ENCODE results near the gene CAMTA1. TPM values are rescaled to one million over a fixed set of nuclear protein-coding genes. Genes with fewer than 3 reads are reported as not detected.

Gene CAMTA1
- total RNA-seq, 1 experiment from 2014 or later = 118 TPM

- Histone ChIP-seq H3K4me2 (ENCODE audit: low read depth, low read length, poor library complexity, severe bottlenecking) (no peak overlapping the region), H3K27me3 (ENCODE audit: low read length) (no peaks in the 10 kb centered on the region), H2AFZ (ENCODE audit: low read length) (no peak overlapping the region), H3K4me1 (ENCODE audit: low read length) (peaks cover 13% of the 10 kb centered on the region), H3K36me3 (ENCODE audit: insufficient read depth, low read length) (no peaks in the 10 kb centered on the region), H4K20me1 (ENCODE audit: insufficient read depth, low read depth, low read length) (no peaks in the 10 kb centered on the region; the same call in 1 of the 2 replicates), H3K9me2 (replicated peaks; ENCODE audit: insufficient read depth, low read length) (no peaks in the 10 kb centered on the region), H3K9ac (ENCODE audit: low read length) (no peak overlapping the region), H3K4me3 (ENCODE audit: low read length) (no peak overlapping the region), H3K27ac (ENCODE audit: low read length) (no peak overlapping the region), H3K79me2 (ENCODE audit: low read length) (no peaks in the 10 kb centered on the region), H3K9me3 (ENCODE audit: low read length) (no peaks in the 10 kb centered on the region)
- no peak for DNase-seq
These were observed 190.8 kb downstream of the CAMTA1 start for GRCh38 chr1:6976044-6976375.

- no peak overlapping the region for H3K4me2 ChIP-seq (ENCODE audit: low read depth, low read length, poor library complexity, severe bottlenecking)
- no peaks in the 10 kb centered on the region for H3K36me3 ChIP-seq (ENCODE audit: insufficient read depth, low read length)
- H3K27me3 ChIP-seq (ENCODE audit: low read length) = no peaks in the 10 kb centered on the region
- no peak overlapping the region for H2AFZ ChIP-seq (ENCODE audit: low read length)
- no peaks in the 10 kb centered on the region for H3K79me2 ChIP-seq (ENCODE audit: low read length)
- H3K9me2 ChIP-seq (replicated peaks; ENCODE audit: insufficient read depth, low read length) = no peaks in the 10 kb centered on the region
- DNase-seq = no peak
- H3K4me1 ChIP-seq (ENCODE audit: low read length) = no peaks in the 10 kb centered on the region; the same call in 1 of the 2 replicates
- no peak overlapping the region for H3K4me3 ChIP-seq (ENCODE audit: low read length)
- H4K20me1 ChIP-seq (ENCODE audit: insufficient read depth, low read depth, low read length) = no peaks in the 10 kb centered on the region; the same call in 1 of the 2 replicates
- H3K27ac ChIP-seq (ENCODE audit: low read length) = no peak overlapping the region
- H3K9ac ChIP-seq (ENCODE audit: low read length) = no peak overlapping the region
- H3K9me3 ChIP-seq (ENCODE audit: low read length) = no peaks in the 10 kb centered on the region
These were observed 193.9 kb downstream of the CAMTA1 start for GRCh38 chr1:6979003-6979613.

- H3K4me3 ChIP-seq (ENCODE audit: low read length) = no peak overlapping the region
- no peak overlapping the region for H2AFZ ChIP-seq (ENCODE audit: low read length)
- H3K27ac ChIP-seq (ENCODE audit: low read length) = no peak overlapping the region
- H3K9me3 ChIP-seq (ENCODE audit: low read length) = no peaks in the 10 kb centered on the region
- no peaks in the 10 kb centered on the region for H4K20me1 ChIP-seq (ENCODE audit: insufficient read depth, low read depth, low read length)
- peaks cover 25% of the 10 kb centered on the region for H3K4me1 ChIP-seq (ENCODE audit: low read length)
- H3K4me2 ChIP-seq (ENCODE audit: low read depth, low read length, poor library complexity, severe bottlenecking) = no peak overlapping the region
- H3K36me3 ChIP-seq (ENCODE audit: insufficient read depth, low read length) = no peaks in the 10 kb centered on the region
- no peak overlapping the region for H3K9ac ChIP-seq (ENCODE audit: low read length)
- 0 out of 2 replicates have a peak, but pooled peaks cover 1% of the 10 kb centered on the region for H3K27me3 ChIP-seq (ENCODE audit: low read length)
- no peak for DNase-seq
- H3K9me2 ChIP-seq (replicated peaks; ENCODE audit: insufficient read depth, low read length) = no peaks in the 10 kb centered on the region
- H3K79me2 ChIP-seq (ENCODE audit: low read length) = no peaks in the 10 kb centered on the region
These were observed 196.3 kb downstream of the CAMTA1 start for GRCh38 chr1:6981595-6981994.

- H3K4me1 ChIP-seq (ENCODE audit: low read length) = peaks cover 29% of the 10 kb centered on the region
- no peak for DNase-seq
- no peaks in the 10 kb centered on the region for H4K20me1 ChIP-seq (ENCODE audit: insufficient read depth, low read depth, low read length)
- H3K9me2 ChIP-seq (replicated peaks; ENCODE audit: insufficient read depth, low read length) = no peaks in the 10 kb centered on the region
- H3K9me3 ChIP-seq (ENCODE audit: low read length) = no peaks in the 10 kb centered on the region
- H3K79me2 ChIP-seq (ENCODE audit: low read length) = no peaks in the 10 kb centered on the region
- H3K9ac ChIP-seq (ENCODE audit: low read length) = no peak overlapping the region
- H3K27ac ChIP-seq (ENCODE audit: low read length) = no peak overlapping the region
- H2AFZ ChIP-seq (ENCODE audit: low read length) = no peak overlapping the region
- H3K36me3 ChIP-seq (ENCODE audit: insufficient read depth, low read length) = no peaks in the 10 kb centered on the region
- 0 out of 2 replicates have a peak, but pooled peaks cover 4% of the 10 kb centered on the region for H3K27me3 ChIP-seq (ENCODE audit: low read length)
- H3K4me2 ChIP-seq (ENCODE audit: low read depth, low read length, poor library complexity, severe bottlenecking) = no peak overlapping the region
- H3K4me3 ChIP-seq (ENCODE audit: low read length) = no peak overlapping the region
These were observed 197.2 kb downstream of the CAMTA1 start for GRCh38 chr1:6982443-6982842.

GRCh38 chr1:6982860-6983259 lies 197.6 kb downstream of the CAMTA1 start:
- Histone ChIP-seq H4K20me1 (ENCODE audit: insufficient read depth, low read depth, low read length) (no peaks in the 10 kb centered on the region), H3K4me3 (ENCODE audit: low read length) (no peak overlapping the region), H3K4me1 (ENCODE audit: low read length) (peaks cover 29% of the 10 kb centered on the region), H3K9me2 (replicated peaks; ENCODE audit: insufficient read depth, low read length) (no peaks in the 10 kb centered on the region), H2AFZ (ENCODE audit: low read length) (no peak overlapping the region), H3K9me3 (ENCODE audit: low read length) (no peaks in the 10 kb centered on the region), H3K9ac (ENCODE audit: low read length) (no peak overlapping the region), H3K36me3 (ENCODE audit: insufficient read depth, low read length) (no peaks in the 10 kb centered on the region), H3K27ac (ENCODE audit: low read length) (no peak overlapping the region), H3K79me2 (ENCODE audit: low read length) (no peaks in the 10 kb centered on the region), H3K27me3 (ENCODE audit: low read length) (0 out of 2 replicates have a peak, but pooled peaks cover 4% of the 10 kb centered on the region), H3K4me2 (ENCODE audit: low read depth, low read length, poor library complexity, severe bottlenecking) (no peak overlapping the region)
- no peak for DNase-seq

GRCh38 chr1:6984536-6984935 lies 199.3 kb downstream of the CAMTA1 start:
- Histone ChIP-seq H4K20me1 (ENCODE audit: insufficient read depth, low read depth, low read length) (no peaks in the 10 kb centered on the region), H3K79me2 (ENCODE audit: low read length) (no peaks in the 10 kb centered on the region), H3K9me3 (ENCODE audit: low read length) (no peaks in the 10 kb centered on the region), H3K4me2 (ENCODE audit: low read depth, low read length, poor library complexity, severe bottlenecking) (peak overlapping the region; percentile 84), H3K9ac (ENCODE audit: low read length) (peak overlapping the region; percentile 59), H3K9me2 (replicated peaks; ENCODE audit: insufficient read depth, low read length) (no peaks in the 10 kb centered on the region), H3K27me3 (ENCODE audit: low read length) (0 out of 2 replicates have a peak, but pooled peaks cover 4% of the 10 kb centered on the region), H3K36me3 (ENCODE audit: insufficient read depth, low read length) (no peaks in the 10 kb centered on the region), H3K27ac (ENCODE audit: low read length) (peak overlapping the region; percentile 95), H2AFZ (ENCODE audit: low read length) (no peak overlapping the region), H3K4me1 (ENCODE audit: low read length) (peaks cover 29% of the 10 kb centered on the region), H3K4me3 (ENCODE audit: low read length) (peak overlapping the region; percentile 63)
- DNase-seq = no peak

- DNase-seq = peak; percentile 81
- Histone ChIP-seq H3K27me3 (ENCODE audit: low read length) (0 out of 2 replicates have a peak, but pooled peaks cover 4% of the 10 kb centered on the region), H4K20me1 (ENCODE audit: insufficient read depth, low read depth, low read length) (no peaks in the 10 kb centered on the region), H3K9me2 (replicated peaks; ENCODE audit: insufficient read depth, low read length) (no peaks in the 10 kb centered on the region), H3K27ac (ENCODE audit: low read length) (peak overlapping the region; percentile 95), H3K9ac (ENCODE audit: low read length) (peak overlapping the region; percentile 59), H3K4me3 (ENCODE audit: low read length) (peak overlapping the region; percentile 63), H3K4me2 (ENCODE audit: low read depth, low read length, poor library complexity, severe bottlenecking) (peak overlapping the region; percentile 84), H3K79me2 (ENCODE audit: low read length) (no peaks in the 10 kb centered on the region), H3K4me1 (ENCODE audit: low read length) (peaks cover 29% of the 10 kb centered on the region), H3K9me3 (ENCODE audit: low read length) (no peaks in the 10 kb centered on the region), H3K36me3 (ENCODE audit: insufficient read depth, low read length) (no peaks in the 10 kb centered on the region), H2AFZ (ENCODE audit: low read length) (no peak overlapping the region)
These were observed 199.7 kb downstream of the CAMTA1 start for GRCh38 chr1:6984986-6985385.

- Histone ChIP-seq H3K4me3 (ENCODE audit: low read length) (peak overlapping the region; percentile 63), H3K4me2 (ENCODE audit: low read depth, low read length, poor library complexity, severe bottlenecking) (peak overlapping the region; percentile 84), H2AFZ (ENCODE audit: low read length) (peak overlapping the region; percentile 14; the same call in 1 of the 2 replicates), H3K27ac (ENCODE audit: low read length) (peak overlapping the region; percentile 95), H4K20me1 (ENCODE audit: insufficient read depth, low read depth, low read length) (no peaks in the 10 kb centered on the region), H3K4me1 (ENCODE audit: low read length) (peaks cover 29% of the 10 kb centered on the region), H3K9me2 (replicated peaks; ENCODE audit: insufficient read depth, low read length) (no peaks in the 10 kb centered on the region), H3K36me3 (ENCODE audit: insufficient read depth, low read length) (no peaks in the 10 kb centered on the region), H3K27me3 (ENCODE audit: low read length) (0 out of 2 replicates have a peak, but pooled peaks cover 4% of the 10 kb centered on the region), H3K9me3 (ENCODE audit: low read length) (no peaks in the 10 kb centered on the region), H3K79me2 (ENCODE audit: low read length) (no peaks in the 10 kb centered on the region), H3K9ac (ENCODE audit: low read length) (peak overlapping the region; percentile 64)
- peak; percentile 90 for DNase-seq
These were observed 200.5 kb downstream of the CAMTA1 start for GRCh38 chr1:6985549-6986276.
